ENCODE results near the gene QKI. TPM values are rescaled to one million over a fixed set of nuclear protein-coding genes. Genes with fewer than 3 reads are reported as not detected.

The QKI gene
- total and polyA plus RNA-seq, 10 of the 15 experiments (the other 5 are each of a cell fraction or from before 2014, with no cell fraction given) = 4.7 to 72.5 (median 38.9) TPM

GRCh38 chr6:163394659-163395058 is 19.9 kb upstream of the QKI start:
- Histone ChIP-seq H3K36me3 (ENCODE audit: control insufficient read depth in 2 of 2, insufficient read depth in 2 of 2, low read length in 1 of 2) (no peaks in the 10 kb centered on the region), H4K20me1 (ENCODE audit: control insufficient read depth, insufficient read depth) (no peaks in the 10 kb centered on the region), H3K79me2 (ENCODE audit: control insufficient read depth, insufficient read depth, low read length) (no peaks in the 10 kb centered on the region), H3K9me3 (replicated peaks; ENCODE audit: control insufficient read depth, insufficient read depth, low read length) (no peaks in the 10 kb centered on the region), H3K4me3 (no peak overlapping the region), H3K4me1 (ENCODE audit: control insufficient read depth, insufficient read depth, low read length) (no peaks in the 10 kb centered on the region; the same call in 1 of the 2 replicates), H3K27ac (ENCODE audit: control insufficient read depth, insufficient read depth) (no peak overlapping the region), H3K27me3 (replicated peaks in 1 of 2; ENCODE audit: control insufficient read depth in 2 of 2, insufficient read depth in 2 of 2, low read length in 1 of 2) (no peaks in the 10 kb centered on the region), H2AFZ (ENCODE audit: control insufficient read depth, low read depth, low read length) (no peak overlapping the region), H3K4me2 (ENCODE audit: control insufficient read depth, insufficient read depth) (no peak overlapping the region), H3K9ac (ENCODE audit: control insufficient read depth, insufficient read depth, low read length) (no peak overlapping the region)
- FAIRE-seq = no peak
- RAD21 ChIA-PET (ENCODE audit: unreplicated experiment) = no interaction called here
- WGBS (ENCODE audit: insufficient coverage, insufficient replicate concordance, low lambda C conversion rate, missing lambda C conversion rate) = 28% methylated on average over 4 of the region's 4 CpGs
- POLR2A ChIA-PET = no interaction called here
- ATAC-seq = no peak
- no peak for TF ChIP-seq NKRF (conservative IDR thresholded peaks at IDR 0.05)
- no peak for TF ChIP-seq SRF (IDR thresholded peaks at IDR 0.05; ENCODE audit: low read depth in 2 of 2, low read length in 2 of 2)
- TF ChIP-seq ZBTB4 (CRISPR knock-in tag; IDR thresholded peaks at IDR 0.05) = no peak
- TF ChIP-seq SIX5 (IDR thresholded peaks at IDR 0.05; ENCODE audit: low read depth, low read length, severe bottlenecking) = no peak
- no peak for TF ChIP-seq RELA (IDR thresholded peaks at IDR 0.05; ENCODE audit: borderline replicate concordance, partially characterized antibody)
- TF ChIP-seq RAD51 (IDR thresholded peaks at IDR 0.05) = no peak
- TF ChIP-seq, protein P1, sequence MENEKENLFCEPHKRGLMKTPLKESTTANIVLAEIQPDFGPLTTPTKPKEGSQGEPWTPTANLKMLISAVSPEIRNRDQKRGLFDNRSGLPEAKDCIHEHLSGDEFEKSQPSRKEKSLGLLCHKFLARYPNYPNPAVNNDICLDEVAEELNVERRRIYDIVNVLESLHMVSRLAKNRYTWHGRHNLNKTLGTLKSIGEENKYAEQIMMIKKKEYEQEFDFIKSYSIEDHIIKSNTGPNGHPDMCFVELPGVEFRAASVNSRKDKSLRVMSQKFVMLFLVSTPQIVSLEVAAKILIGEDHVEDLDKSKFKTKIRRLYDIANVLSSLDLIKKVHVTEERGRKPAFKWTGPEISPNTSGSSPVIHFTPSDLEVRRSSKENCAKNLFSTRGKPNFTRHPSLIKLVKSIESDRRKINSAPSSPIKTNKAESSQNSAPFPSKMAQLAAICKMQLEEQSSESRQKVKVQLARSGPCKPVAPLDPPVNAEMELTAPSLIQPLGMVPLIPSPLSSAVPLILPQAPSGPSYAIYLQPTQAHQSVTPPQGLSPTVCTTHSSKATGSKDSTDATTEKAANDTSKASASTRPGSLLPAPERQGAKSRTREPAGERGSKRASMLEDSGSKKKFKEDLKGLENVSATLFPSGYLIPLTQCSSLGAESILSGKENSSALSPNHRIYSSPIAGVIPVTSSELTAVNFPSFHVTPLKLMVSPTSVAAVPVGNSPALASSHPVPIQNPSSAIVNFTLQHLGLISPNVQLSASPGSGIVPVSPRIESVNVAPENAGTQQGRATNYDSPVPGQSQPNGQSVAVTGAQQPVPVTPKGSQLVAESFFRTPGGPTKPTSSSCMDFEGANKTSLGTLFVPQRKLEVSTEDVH (IDR thresholded peaks at IDR 0.05; ENCODE audit: low read depth, partially characterized antibody) = no peak
- no peak for TF ChIP-seq ESRRA (IDR thresholded peaks at IDR 0.05; ENCODE audit: low read length)
- TF ChIP-seq MLLT1 (IDR thresholded peaks at IDR 0.05) = no peak
- no peak for TF ChIP-seq USF2 (IDR thresholded peaks at IDR 0.05; ENCODE audit: borderline replicate concordance, low read depth, low read length)
- no peak for TF ChIP-seq BMI1 (IDR thresholded peaks at IDR 0.05; ENCODE audit: borderline replicate concordance)
- no peak for TF ChIP-seq CBFB (IDR thresholded peaks at IDR 0.05; ENCODE audit: low read depth)
- TF ChIP-seq SREBF2 (IDR thresholded peaks at IDR 0.05; ENCODE audit: low read length) = no peak
- no peak for TF ChIP-seq NFYB (IDR thresholded peaks at IDR 0.05; ENCODE audit: insufficient read depth, low read depth, low read length)
- no peak for TF ChIP-seq STAT3 (IDR thresholded peaks at IDR 0.05; ENCODE audit: low read depth, low read length)
- in situ Hi-C loops (cut with MboI) (no loop called here), intact Hi-C loops (cut with micrococcal nuclease; ENCODE audit: unreplicated experiment) (no loop called here)
- CTCF ChIA-PET = no interaction called here
- no peak for DNase-seq (ENCODE audit: low read depth, low spot score)
- BruUV-seq (replicated peaks) = no TSS peak
- SMC1A ChIA-PET (ENCODE audit: uncharacterized antibody, unreplicated experiment) = no interaction called here
